HT1080 (cell line): Measurements from ENCODE around the gene FAM168A. TPM values are rescaled to one million over a fixed set of nuclear protein-coding genes. Genes with fewer than 3 reads are reported as not detected.
A peak's percentile ranks its signal among the peaks of the same experiment; 100 is the strongest.

Source experiments
- DNase-seq: peaks from one replicate; pipeline ENCODE4 v3.0.0-alpha.2; 2015; ENCODE audit warnings: low read depth
- total RNA-seq: library from RNA; depleted of rRNA; stranded (reverse); fragments of >200 nt; shearing (Covaris generic); gene quantifications from 2 replicates; pipeline ENCODE4 v1.2.3, GENCODE V29; 2014

FAM168A gene
- total RNA-seq, 1 experiment from 2014 or later: 20.3 TPM

DNA sequence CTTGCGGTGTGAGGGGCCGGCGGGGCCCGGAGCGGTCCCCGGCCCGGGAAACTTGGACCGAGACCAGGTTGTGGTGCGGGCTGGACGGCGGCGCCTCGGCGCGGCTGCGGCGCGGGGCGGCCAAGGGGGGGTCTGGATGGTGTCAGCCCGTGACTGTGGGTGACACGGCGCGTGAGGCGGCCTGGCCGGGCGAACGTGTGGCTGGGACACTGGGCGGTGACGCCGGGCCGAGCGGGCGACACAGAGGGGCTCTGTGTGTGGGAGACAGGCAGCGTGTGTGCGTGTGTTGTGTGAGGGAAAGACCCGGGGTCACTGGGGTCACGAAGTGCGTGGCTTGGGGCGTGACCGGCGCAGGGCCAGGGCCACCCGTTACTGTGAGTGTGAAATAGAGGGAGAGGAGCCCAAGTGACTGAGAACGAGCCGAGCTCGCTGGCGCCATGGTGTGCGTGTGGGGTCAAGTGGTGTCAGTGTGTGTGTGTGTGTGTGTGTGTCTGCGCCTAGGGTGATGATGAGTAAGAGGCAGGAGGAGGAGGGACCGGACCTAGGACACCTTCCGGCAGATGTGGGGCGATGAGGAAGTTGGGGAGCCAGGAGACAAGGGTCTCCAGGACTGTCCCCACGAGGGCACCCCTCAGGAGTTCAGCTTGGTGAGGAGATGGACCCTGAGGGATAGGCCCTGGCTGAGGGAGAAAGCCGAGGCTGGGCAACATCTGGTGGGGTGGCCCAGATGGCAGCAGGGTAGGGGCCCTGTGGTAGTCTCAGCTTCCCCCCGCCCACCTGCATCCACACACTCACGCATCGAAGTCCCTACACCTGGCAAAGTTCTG is 220.9 kb downstream of the FAM168A start:
- DNase-seq: peak; percentile 76

DNA sequence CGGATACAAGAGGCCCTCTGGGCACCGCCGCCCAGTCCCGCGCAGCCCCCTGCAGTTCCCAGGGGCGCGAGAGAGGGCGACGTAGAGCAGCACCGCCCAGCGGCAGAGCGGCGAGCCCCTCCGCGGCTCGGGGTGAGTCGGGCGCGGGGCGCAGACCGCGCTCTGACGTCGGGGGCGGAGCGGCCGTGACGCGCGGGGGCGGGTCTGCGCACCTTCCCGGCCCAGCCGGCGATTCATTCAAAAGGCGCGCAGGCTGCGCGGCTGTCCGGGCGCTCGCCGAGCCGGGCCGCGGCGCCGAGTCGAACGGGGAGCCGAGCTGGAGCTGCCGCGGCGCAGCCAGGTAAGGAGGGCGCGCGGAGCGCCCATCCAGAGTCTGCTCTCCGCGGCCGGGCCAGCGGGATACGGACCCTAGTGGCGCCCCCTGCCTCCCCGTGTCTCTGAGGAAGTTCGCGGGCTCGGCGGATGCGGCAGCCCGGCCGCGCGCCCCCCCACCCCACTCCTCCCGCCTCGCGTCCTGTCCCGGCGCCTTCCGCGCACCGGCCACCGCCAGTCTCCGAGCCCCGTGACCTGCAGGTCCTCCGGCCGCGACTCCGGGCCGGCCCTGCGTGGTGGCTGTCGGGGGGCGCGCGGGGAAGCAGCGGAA is 221.6 kb downstream of the FAM168A start, which contains the start of gene RELT:
Gene RELT (plus strand): TSS at position 240 of the 643 bp plus-strand sequence. CDS start 12,738 bp downstream, outside the sequence.
- DNase-seq: peak; percentile 91

DNA sequence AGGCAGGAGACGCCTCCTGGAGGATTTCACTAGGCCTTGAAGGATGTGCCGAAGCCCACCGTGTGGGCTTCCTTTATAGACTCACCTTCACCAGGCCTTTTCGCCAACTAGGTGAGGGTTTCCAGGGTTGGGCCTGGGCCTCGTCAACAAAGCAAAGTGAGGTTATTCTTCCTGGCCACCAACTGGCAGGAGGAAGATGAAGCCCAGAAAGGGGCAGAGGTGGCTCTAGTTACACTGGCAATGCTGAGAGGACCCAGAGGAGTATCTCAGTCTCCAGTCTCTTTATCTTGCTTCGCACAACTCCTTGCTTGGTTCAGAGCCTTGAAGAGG is 222.1 kb downstream of the FAM168A start:
- no peak for DNase-seq

DNA sequence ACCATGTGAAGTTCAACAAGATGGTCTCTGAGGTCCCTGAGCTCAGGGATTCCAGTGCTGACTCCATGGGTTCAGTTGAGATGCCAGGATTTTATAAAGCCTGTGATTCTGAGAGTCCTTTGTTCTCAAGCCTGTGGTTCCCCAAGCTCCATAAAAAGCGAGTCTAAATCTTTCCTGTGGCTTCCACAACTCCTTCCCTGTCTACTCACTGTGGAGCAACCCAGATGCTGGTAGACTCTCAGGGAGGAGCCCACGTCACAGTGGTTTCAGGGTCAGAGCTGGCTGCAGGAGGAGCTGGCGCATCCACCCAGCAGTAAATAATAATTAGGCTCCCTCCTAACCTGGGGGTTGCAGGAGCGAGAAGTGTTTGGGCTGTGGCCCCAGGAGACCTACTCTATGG is 223.8 kb downstream of the FAM168A start:
- DNase-seq: peak; percentile 22

DNA sequence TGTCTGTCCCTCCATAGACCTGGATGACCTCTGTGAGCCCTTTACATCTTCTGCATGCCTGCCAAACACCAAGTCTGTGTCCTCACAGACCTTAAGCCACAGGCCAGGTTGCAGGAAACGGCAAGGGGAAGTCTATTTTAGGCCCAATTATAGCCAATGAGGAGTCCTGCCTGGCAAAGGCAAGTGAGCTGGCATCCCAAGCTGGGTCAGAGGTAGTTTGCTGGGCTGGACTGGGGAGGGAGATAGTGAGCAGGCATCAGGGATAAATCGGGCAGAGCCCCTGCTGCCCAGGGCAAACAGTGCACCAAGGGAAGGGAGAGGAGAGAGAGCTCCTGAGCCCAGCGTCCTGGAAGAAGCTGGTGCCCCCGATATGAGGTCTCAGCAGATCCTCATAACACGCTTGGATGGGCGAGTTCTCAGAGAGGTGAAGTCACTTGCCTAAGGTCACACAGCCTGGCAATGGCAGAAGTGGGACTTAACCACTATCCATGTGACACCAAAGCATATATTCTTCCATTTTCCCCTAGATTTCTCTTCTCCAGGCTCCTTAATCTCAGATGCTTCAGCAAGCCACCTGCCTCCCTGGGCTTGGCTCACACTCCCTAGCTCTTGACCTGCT is 225.4 kb downstream of the FAM168A start:
- DNase-seq: peak; percentile 52

DNA sequence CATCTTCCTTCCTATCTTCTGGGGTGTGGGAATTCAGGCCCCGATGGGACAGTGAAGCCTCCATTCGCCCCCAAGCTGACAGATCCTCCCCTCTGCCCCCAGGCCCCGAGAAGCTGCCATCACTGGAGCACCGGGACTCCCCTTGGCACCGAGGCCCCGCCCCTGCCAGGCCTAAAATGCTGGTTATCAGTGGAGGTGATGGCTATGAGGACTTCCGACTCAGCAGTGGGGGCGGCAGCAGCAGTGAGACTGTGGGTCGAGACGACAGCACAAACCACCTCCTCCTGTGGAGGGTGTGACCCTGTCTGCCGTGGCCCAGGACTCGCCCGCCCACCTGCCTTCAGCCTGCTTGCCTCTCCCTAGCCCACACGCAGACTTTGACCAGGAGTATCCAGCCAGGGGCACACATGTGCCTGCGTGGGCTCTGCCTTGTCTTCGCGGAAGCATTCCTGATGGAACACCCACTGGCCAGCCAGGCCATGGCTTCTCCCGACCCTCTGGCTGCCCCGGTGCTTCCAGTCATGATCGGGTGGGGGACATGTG is 230.4 kb downstream of the FAM168A start:
- DNase-seq: no peak

DNA sequence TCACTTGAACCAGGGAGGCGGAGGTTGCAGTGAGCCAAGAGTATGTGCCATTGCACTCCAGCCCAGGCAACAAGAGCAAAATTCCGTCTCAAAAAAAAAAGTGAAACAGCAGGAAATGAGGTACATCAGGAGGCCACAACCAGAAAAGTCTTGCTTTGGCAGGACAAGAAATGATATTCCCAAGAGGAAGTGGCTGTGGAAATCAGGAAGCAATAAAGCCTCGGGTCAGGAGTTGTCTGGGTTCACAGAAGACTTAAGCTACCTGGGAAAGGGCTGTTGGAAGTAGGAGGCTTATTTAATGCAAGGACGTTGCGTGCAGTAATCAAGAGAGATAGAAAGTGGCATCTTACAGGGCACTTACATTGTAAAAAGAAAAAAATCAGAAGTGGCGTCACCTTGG is 231.0 kb downstream of the FAM168A start:
- no peak for DNase-seq

DNA sequence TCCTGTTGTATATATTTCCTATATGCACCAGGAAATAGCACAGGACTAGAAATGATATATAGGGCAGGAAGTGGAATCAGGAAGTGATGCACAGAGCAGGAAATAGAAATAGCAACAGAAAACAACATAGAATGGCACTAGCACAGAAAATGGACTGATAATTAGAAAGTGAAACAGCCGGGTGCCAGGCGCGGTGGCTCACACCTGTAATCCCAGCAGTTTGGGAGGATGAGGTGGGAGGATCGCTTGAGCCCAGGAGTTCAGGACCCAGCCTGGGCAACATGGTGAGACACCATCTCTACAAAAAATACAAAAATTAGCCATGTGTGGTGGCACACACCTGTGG is 231.7 kb downstream of the FAM168A start:
- no peak for DNase-seq

DNA sequence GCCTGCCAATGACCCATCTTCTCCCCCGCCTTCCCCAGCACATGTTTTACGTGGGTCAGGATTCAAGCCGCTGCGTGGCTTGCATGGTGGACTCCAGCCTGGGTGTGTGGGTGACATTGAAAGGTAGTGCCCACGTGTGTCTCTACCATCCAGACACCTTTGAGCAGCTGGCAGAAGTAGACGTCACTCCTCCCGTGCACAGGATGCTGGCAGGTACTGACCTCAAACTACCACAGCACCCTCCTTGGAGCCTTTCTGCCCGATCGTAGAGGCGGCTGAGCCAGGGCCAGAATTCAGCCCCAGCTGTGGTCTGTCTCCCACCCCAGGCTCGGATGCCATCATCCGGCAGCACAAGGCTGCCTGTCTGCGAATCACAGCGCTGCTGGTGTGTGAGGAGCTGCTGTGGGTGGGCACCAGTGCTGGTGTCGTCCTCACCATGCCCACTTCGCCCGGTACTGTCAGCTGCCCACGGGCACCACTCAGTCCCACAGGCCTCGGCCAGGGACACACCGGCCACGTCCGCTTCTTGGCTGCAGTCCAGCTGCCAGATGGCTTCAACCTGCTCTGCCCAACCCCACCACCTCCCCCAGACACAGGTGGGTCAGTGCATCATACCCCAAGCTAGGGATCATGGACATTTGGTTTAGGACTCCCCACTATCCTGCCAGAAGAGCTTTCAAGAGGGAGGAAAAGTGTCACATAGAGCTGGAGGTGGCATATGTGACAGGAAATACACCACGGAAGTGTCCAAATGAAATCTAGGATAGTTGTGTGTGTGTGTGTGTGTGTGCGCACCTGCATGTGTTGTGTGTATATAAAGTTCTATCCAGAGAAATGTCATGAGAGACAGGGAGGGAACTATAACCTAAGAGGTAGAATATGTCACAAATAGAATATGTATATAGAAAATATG is 232.3 kb downstream of the FAM168A start:
- DNase-seq: no peak

DNA sequence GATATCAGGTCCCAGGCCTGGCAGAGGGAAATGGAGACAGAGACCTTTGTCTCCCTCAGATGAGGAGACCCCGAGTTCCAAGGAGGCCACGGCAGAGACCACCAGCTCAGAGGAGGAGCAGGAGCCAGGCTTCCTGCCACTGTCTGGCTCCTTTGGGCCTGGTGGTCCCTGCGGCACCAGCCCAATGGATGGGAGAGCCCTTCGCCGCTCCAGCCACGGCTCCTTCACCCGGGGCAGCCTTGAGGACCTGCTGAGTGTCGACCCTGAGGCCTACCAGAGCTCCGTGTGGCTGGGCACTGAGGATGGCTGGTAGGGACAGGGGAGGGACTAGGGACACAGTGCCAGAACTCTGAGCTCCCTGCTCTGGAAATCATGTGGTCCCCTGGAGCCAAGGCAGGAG is 234.8 kb downstream of the FAM168A start:
- DNase-seq: no peak

DNA sequence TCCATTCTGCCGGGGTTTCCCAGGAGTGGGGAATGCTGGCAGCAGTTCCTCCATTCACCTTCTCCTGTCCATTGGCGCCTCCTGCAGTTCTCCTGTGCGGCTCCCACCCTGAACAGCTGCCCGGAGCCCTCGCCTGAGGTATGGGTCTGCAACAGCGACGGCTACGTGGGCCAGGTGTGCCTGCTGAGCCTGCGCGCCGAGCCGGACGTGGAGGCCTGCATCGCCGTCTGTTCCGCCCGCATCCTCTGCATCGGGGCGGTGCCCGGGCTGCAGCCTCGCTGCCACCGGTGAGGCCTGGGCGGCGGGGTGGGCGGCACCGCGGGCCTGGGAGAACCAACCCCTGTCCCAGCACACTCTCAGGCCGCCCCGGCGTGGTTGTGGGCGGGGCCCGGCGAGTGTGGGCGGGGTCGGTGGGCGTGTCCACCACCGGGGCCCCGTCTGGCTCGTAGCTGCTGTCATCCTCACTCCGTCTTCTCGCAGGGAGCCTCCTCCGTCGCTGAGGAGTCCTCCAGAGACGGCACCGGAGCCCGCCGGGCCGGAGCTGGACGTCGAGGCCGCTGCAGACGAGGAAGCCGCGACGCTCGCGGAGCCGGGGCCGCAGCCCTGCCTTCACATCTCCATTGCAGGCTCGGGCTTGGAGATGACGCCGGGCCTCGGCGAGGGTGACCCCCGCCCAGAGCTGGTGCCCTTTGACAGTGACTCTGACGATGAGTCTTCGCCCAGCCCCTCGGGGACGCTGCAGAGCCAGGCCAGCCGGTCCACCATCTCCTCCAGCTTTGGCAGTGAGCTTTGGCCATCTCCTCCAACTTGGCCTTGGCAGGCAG is 235.7 kb downstream of the FAM168A start:
- DNase-seq: no peak

DNA sequence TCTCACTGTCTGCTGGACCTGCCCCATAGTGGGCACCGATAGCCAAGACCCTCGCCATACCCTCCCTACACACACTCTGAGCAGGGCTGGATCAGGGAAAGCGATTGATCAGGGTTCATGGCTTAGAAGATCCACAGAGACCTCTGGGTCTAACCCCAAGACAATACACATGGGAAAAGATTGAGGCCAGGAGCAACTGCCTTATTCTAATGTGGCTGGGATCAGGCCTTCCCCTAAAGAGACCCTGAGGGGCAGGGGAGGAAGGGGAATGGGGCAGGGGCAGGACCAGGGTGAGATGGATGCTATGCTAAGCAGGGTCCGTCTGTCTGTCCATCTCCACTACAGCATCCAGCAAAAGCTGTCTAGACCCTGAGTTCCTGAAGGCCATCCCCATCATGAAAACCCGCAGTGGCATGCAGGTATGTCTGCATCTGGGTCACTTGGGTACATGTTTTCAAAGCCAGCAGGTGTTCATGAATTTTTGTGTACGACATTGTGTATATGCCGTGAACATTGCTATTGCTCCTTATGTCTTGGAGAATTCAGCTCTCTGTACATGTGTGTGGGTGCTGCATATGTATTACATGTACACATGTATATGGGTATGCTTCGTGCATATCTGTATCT is 237.1 kb downstream of the FAM168A start:
- DNase-seq: no peak

DNA sequence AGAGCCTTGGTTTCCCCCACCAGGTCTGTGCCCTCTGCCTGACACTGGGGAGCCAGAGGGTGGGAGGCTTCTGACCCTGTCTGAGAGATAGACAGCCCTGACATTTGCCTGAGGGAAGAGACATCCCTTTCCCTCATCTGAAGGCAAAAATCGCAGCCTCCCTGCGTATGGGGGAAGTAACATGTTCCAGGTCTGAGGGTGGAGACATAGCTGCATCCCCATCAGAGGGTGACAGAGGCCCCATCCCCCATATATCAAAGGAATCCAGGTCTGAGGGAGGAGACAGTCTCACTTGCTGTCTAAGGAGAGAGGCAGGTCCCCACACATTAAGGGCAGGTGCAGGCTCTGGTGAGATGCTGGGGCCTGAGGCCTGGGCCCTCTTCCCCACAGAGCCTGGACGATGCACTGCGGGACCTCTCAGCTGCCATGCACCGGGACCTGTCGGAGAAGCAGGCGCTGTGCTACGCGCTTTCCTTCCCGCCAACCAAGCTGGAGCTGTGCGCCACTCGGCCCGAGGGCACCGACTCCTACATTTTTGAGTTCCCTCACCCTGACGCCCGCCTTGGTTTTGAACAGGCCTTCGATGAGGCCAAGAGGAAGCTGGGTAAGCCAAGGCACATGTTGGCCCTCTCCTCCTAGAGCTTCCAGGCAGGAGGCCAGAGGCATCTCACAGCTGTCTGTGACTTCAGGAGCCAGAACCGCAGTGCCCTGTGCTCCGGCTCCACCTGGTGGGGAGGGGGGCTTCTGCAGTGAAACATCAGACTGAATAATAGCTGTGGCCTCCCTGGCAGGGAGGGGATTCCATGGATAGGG is 237.8 kb downstream of the FAM168A start:
- DNase-seq: peak; percentile 40

DNA sequence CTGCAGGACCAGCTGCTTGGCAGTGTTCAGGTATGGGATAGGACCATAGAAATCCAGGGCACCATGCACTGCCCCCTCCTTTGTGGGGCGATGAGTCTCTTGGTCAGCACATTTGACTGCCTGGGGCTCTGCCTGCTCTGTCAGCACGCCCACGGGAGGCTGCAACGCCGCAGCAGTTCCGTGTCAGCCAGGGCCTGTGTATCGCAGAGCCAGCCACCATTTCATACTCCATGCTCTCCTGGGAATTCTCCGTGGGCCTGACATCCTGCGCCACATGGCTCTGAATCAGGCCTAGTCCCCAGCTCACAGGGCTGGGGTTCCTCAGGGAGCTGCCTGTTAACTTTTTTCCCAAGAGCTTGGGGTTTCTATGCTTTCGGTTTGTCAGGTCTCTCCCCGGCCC is 238.6 kb downstream of the FAM168A start:
- no peak for DNase-seq

DNA sequence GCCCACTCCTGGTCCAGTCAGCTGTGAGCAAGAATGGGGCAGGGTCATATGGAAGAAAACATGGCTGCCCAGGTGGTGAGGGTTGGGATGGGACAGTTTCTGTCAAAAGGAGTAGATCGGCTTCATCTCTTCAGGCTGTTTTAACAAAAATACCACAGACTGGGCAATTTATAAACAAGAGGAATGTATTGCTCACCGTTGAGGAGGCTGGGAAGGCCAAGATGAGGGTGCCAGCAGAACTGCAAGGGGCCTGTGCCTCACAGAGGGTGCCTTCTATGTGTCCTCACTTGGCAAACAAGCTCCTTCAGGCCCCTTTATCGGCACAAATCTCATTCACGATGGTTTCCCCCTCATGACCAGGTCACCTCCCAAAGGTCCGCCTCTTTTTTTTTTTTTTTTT is 239.8 kb downstream of the FAM168A start:
- no peak for DNase-seq

DNA sequence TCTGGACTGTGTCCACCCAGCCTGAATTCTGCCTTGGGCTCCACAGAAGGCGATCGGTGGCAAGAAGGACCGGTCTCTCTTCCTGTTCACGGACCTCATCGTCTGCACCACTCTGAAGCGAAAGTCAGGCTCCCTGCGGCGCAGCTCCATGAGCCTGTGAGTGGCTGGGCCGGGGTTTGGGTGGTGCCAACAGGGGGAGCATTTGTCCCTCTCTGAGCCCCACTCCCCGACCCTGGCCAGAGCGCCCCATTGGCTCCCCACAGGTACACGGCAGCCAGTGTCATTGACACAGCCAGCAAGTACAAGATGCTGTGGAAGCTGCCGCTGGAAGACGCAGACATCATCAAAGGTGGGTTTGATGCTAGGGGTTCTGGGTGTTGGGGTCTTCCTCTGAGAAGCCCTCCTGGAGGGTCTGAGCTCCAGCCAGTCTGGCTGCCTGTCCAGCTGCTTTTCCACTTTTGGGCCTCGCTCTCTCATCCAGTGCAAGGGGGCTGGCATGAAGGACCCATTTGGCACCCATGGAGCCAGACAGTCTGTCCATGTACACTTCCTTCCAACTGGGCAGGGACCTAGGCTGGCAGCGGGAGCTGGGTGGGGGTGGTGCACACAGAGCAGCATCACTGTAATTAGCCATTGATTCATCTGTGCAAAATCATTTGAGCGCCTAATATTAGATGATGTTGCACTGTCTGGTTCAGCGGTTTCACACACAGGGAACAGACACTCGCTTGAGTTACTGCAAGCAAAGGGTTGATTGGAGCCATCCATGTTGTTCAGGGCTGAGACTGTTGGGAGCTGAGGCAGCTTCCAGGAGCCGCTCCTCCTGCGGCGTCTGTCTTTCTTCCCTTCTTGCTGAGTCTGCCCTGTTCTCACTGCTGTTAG is 240.7 kb downstream of the FAM168A start:
- no peak for DNase-seq

DNA sequence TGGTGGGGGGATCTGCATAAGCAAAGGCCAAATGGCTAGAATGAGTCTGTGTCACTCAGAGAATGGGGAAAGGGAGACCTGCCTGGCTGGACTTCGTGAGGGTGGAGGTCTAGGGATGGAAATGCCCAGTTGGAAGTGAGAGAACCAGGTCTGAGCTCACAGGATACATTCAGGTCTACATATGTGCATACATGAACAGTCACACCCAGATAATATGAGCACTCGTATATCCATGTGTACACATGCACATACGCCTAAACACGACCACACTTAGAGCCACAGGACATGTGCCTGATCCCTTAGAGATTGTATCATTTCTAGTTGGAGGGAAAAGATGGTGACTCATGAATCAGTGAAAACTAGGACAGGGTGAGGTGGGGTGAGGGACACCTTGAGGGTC is 242.8 kb downstream of the FAM168A start:
- DNase-seq: no peak

DNA sequence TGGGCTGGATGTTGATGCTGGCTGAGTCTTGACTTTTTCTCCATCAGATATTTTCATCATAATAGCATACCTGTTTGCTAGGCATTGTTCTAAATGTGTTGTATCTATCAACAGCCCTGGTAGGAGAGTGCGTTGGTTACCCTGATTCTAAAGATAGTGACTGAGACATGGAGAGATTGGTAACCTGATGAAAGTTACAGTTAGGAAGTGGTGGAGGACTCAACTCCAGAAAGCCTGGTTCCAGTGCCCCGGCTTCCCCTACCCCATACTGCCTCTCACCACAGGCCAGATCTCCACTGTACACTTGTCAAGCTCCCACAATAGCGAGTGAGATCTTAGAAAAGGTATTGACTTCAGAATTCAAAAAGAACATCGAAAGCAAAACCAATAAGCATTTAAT is 244.5 kb downstream of the FAM168A start:
- no peak for DNase-seq
